ENCODE data around the gene STARD4.

The STARD4 gene

DNA sequence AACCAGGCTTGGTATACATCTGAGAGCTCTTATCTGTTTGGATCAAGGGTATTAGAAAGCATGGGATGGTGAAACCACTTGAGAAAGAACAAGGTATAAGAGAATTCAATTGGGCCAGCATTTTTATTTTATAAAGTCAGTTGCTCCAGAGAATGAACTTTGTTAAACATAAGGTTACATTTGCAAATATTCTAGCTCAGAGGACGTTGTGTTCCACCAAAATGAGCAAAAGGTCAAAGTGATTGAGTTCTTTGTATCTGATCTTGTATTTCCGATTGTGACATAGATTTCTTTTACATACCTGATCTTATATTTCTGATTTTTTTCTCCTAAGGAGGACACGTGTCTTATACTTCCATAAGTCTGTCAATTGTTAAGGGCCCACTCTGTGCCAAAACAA lies 8.6 kb upstream of the STARD4 start:
- DNase-seq: no peak

DNA sequence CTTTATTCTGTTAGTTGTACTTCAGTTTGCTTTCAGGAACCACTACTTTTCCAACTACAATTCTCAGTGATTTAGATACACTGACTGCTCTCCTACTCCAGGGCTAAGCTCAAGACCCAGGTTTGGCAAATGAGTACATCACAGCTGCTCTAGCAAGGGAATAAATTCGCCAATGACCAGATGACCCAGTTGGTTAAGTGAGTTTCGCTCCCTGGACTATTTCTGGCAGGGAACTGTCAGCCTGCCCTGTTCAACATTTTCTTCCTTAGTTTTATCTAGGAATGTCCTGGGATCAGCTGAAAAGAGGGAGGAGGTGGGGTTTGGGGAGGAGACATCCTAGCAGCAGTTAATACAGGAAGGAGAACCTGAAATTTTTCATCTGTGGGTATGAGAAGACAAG lies 6.4 kb upstream of the STARD4 start:
- DNase-seq: no peak

DNA sequence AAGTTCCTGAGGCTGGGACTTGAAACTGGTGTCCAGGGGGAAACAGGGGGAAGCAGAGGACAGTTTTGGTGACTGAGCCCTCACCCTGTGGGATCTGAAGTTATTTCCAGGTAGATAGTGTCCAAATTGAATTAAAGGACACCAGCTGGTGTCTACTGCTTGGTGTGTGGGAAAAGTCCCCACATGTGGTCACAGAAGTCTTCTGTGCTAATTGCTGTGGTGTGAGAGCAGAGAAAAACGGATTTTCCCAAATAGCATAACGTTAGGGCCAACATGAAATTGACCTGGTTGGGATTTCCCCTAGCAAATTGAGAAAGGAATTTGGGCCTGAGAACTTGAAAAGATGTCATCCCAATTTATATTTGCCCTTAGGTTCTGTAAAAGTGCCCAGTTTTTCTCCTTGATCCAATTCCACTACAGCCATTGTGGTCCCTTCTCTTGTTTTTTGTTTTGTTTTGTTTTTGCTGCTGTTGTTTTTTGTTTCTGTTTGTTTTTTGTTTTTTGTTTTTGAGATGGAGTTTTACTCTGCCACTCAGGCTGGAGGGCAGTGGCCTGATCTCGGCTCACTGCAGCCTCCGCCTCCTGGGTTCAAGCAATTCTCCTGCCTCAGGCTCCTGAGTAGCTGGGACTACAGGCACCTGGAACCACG lies 5.6 kb upstream of the STARD4 start:
- DNase-seq: no peak

DNA sequence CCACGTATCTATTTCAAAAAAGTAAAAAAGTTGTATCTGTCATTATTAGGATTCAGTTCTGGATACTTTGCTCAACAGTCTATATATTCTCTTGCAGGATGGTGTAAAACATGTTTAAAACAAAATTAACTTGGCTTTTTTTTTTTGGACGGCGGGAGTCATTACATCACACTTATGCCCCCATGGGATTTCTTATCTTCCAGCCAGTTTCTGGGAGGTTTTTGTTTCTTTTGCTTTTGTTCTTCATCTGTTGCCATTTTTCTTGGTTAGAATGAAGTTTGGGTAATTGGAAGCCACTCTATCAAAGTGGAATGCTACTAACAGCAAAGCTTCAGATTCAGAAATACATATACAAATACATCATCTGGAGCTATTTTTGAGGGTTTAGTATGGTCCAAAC lies 1.8 kb upstream of the STARD4 start:
- no peak for DNase-seq

- DNase-seq: no peak
Measured at GRCh38 chr5:111513131-111513520, 791 bp upstream of the STARD4 start.

DNA sequence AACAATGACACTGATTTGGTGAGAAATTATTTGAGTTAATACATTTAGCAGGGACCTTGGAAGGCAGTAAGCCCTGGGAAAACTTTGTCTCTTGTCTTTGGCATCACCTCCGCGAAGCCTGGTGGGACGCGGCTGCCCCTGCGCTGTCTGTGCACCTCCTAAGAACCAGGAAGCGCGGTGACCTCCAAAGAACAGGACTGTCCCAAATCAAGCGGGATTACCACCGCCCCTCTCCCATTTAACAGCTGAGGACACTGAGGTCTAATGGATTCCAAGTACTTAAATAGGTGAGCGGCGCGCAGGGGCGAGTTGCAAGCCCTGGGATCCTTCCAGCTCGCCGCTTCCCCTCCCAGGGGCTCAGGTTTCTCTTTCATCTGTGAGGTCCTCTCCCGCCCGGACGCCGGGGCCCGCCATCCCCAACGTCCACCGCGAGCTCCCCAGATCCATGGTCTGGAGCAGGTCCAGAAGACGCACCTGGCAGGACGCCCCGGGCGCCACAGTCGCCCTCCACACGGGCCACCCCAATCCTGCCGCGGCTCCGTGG lies 432 bp downstream of the STARD4 start:
- no peak for DNase-seq

GRCh38 chr5:111511174-111511830 lies 1.0 kb downstream of the STARD4 start:
- DNase-seq: no peak

DNA sequence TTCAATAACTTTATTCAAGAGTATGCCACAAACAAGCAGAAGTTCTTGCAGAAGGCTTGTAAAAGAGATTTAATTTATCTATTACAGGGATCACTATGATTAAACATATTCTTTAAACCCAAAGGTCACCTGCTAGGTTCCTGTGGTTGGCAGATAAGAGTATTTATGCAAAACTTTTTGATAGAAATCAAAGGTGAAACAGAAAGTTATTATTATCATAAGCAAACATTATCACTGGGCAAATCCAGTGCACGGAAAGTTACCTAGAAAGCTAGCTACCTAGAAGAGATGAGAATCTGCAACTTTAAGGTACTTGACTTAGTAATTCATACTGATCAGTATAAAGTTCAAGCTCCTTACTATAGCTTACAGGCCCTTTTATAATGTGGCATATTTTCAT lies 3.2 kb downstream of the STARD4 start:
- peak; percentile 14 for DNase-seq

GRCh38 chr5:111507276-111507675 lies 5.1 kb downstream of the STARD4 start:
- DNase-seq: no peak

- DNase-seq: no peak
Measured at GRCh38 chr5:111505096-111505495, 7.2 kb downstream of the STARD4 start.

DNA sequence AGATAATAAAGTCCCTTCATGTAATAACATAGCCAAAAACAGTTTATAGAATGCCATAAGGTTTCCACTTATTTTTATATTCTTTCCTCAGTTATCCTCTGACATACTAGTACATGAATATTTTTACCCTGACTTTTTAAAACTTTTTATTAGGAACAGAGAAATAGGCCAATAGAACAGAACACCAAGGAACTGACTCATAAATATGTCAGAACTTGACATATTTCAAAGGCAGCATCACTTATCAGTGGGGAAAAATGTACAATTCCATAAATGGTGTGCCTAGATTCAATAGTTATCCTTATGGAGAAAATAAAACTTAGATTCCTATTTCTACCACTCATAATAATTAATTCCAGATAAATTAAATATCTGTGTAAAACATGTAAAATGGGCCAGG lies 9.4 kb downstream of the STARD4 start:
- no peak for DNase-seq

DNA sequence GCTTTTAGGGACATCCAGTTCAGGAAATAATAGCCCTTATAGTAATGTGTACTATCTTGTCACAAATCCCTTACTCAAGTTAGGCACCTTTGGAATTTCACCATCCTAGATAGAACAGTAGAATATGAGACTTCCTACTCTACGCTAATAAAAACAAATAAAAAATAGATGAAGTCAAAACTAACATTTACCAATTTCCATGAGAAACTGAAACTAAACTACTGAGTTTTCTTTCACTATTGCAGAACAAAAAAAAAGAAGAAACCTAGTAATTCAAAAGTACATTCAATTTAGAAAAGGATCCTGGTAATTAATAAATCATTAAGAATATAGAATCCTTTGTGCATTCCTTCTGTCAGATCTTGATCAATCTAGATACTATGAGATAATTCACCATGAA lies 14.0 kb downstream of the STARD4 start:
- DNase-seq: no peak

DNA sequence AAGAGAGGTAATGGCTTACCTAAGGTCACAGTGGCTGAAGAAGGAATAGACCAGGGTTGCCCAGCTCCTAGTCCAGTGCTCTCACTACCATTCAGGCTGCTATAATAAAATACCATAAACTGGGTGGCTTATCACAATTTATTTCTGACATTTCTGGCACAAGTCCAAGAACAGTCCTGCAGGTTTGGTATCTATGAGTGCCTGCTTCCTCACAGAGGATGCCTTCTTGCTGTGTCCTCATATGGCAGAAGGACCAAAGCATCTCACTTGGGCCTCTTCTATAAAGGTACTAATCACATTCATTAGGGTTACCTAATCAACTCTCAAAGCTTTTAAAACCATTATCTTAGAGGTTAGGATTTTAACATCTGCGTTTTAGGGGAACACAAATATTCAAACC lies 17.2 kb downstream of the STARD4 start:
- no peak for DNase-seq

DNA sequence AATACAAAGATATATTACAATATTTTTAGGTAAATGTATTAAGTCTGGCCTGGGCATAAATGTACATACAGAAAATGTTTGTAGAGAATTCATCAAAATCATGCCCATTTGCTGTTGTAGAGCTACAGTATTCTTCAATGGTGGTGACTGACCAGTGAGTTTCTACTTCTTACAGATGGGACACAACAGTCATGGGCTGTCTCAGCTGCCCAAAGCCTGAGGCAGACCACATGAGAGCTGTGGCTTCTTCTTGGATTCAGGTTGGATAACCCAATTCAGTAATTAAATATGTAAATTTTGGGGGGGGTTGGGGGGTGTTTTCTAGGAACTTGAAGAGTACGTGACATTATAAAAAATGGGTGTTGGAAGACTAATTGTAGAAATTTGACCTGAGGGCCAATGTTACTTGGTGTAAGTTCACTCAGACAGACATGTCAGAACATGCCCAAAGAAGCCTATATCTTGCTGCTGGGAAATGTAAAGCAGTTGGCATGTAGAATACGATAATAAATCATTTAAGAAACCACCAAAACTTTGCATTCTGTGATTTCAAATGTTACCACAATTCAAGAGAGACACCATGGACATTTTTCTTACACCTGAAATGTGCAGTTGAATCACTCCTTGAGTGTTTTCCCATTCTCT lies 17.9 kb downstream of the STARD4 start:
- DNase-seq: no peak

GRCh38 chr5:111493031-111493430 lies 19.3 kb downstream of the STARD4 start:
- DNase-seq: no peak

- DNase-seq: no peak
Measured at GRCh38 chr5:111488353-111488752, 24.0 kb downstream of the STARD4 start.

DNA sequence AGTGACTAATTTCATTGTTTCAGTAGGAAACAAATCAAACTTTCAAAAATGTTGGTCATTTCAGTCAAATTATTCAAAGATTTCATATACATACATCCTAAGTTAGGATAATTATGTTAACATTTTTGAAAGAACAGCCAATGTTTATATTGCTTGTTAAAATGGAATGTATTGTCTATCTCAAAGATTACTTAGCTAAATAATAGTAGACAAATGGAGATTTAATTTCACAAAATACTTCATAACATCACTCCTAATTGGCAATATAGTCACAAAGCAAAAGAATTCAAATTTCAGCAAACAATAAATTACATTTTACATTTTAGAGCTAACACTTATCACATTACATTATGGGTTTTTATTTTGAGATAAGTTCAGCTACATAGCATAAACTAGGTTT lies 25.4 kb downstream of the STARD4 start:
- DNase-seq: no peak

- DNase-seq: no peak
Measured at GRCh38 chr5:111486055-111486454, 26.3 kb downstream of the STARD4 start.

GRCh38 chr5:111480346-111480745 lies 32.0 kb downstream of the STARD4 start:
- DNase-seq: no peak

- no peak for DNase-seq
Measured at GRCh38 chr5:111478898-111479297, 33.4 kb downstream of the STARD4 start.

DNA sequence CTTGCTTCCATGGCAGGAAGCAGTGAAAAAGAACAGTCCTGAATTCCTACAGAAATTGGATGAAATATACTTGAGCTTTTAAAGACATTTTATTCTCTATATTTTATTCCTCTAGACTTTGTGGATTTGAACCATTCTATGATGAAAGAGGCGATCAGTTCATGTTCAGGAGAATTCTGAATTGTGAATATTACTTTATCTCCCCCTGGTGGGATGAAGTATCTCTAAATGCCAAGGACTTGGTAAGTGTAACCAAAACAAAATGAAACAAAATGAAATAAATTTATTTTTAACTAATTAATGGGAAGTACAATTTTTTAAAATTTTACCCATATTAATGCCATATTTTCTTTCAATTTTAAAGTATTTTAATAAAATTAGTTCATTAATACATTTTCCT lies 34.1 kb downstream of the STARD4 start:
- DNase-seq: no peak

DNA sequence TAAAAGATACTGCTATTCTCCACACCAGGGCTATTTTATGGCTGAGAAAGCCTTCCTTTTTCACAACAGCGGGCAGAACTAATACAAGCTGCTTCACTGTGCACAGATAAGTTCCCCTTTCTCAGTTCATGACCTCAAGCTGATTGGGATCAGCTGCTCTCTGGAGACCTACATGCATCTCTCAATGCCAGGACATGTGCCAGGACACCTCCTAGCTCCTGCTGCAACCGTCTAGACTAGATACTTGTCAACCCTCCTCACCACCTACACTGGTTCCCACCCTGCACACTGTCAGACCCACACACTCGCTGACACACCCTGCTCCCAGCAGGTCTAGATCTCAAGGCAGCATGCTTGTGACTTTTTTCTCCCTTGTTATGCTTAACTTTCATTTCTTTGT lies 39.8 kb downstream of the STARD4 start:
- no peak for DNase-seq

GRCh38 chr5:111472096-111472495 lies 40.2 kb downstream of the STARD4 start:
- DNase-seq: no peak

DNA sequence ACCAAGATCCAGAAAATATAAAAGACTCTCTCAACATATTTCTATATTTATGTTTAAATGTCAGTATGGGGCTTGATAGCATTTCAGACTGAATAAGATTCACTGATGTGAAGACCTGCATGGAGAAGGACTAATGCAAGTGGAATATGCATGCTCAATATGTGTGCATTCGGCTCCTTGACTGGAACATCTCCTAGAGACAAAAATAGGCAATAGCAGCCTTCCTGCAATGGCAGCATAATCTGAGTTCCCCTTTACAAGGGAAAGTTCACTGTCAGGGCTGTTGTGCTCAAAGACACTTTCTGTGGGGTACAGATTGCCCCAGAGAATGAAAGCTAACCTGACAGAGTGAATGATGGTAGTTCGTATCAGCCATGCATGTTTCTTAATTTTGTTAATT lies 42.4 kb downstream of the STARD4 start:
- no peak for DNase-seq

Measured in CD4-positive, alpha-beta T cell treated with Interleukin-21 for 1 hour (primary cell).